Measurements from ENCODE around the gene SH3PXD2A. TPM values are rescaled to one million over a fixed set of nuclear protein-coding genes. Genes with fewer than 3 reads are reported as not detected.

SH3PXD2A gene
- total and polyA plus RNA-seq, 10 of the 15 experiments (the other 5 are each of a cell fraction or from before 2014, with no cell fraction given) = 0.63 to 14.0 (median 4.4) TPM

GRCh38 chr10:103549349-103549685 is 306.1 kb downstream of the SH3PXD2A start:
- BruUV-seq (replicated peaks) = no TSS peak
- in situ Hi-C loops (cut with MboI) = no loop called here

More at GRCh38 chr10:103549349-103549685, 306.1 kb downstream of the SH3PXD2A start:
- DNase-seq (ENCODE audit: low read depth, low spot score) (no peak), ATAC-seq (no peak), FAIRE-seq (no peak)
- TF ChIP-seq RUNX3 (IDR thresholded peaks at IDR 0.05; ENCODE audit: low read length) = no peak
- TF ChIP-seq, protein P1, sequence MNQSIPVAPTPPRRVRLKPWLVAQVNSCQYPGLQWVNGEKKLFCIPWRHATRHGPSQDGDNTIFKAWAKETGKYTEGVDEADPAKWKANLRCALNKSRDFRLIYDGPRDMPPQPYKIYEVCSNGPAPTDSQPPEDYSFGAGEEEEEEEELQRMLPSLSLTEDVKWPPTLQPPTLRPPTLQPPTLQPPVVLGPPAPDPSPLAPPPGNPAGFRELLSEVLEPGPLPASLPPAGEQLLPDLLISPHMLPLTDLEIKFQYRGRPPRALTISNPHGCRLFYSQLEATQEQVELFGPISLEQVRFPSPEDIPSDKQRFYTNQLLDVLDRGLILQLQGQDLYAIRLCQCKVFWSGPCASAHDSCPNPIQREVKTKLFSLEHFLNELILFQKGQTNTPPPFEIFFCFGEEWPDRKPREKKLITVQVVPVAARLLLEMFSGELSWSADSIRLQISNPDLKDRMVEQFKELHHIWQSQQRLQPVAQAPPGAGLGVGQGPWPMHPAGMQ (IDR thresholded peaks at IDR 0.05; ENCODE audit: borderline replicate concordance) = no peak
- no peak for TF ChIP-seq CBX3 (IDR thresholded peaks at IDR 0.05; ENCODE audit: borderline replicate concordance, low read depth)
- no peak for TF ChIP-seq PBX3 (IDR thresholded peaks at IDR 0.05; ENCODE audit: insufficient replicate concordance, low read depth, low read length)
- TF ChIP-seq CREB1 (IDR thresholded peaks at IDR 0.05; ENCODE audit: low read depth) = no peak
- no peaks in the 10 kb centered on the region for H3K79me2 ChIP-seq (ENCODE audit: control insufficient read depth, insufficient read depth, low read length)
- ChIA-PET CTCF (no interaction called here), SMC1A (ENCODE audit: uncharacterized antibody, unreplicated experiment) (no interaction called here), RAD21 (ENCODE audit: unreplicated experiment) (no interaction called here), POLR2A (interaction anchor here (1.2 kb wide), 1 partner anchor 10 kb away, joined by 3 read pairs; no protein-coding TSS in a partner anchor)
- WGBS (ENCODE audit: insufficient coverage, insufficient replicate concordance, low lambda C conversion rate, missing lambda C conversion rate) = 60% methylated on average over 2 of the region's 3 CpGs
- no peak overlapping the region for H3K4me2 ChIP-seq (ENCODE audit: control insufficient read depth, insufficient read depth)
- H3K4me1 ChIP-seq (ENCODE audit: control insufficient read depth, insufficient read depth, low read length) = peaks cover 6% of the 10 kb centered on the region
- H3K27ac ChIP-seq (ENCODE audit: control insufficient read depth, insufficient read depth) = no peak overlapping the region
- no peaks in the 10 kb centered on the region for H3K36me3 ChIP-seq (ENCODE audit: control insufficient read depth in 2 of 2, insufficient read depth in 2 of 2, low read length in 1 of 2)
- intact Hi-C loops (cut with micrococcal nuclease; ENCODE audit: unreplicated experiment) = no loop called here
- H3K4me3 ChIP-seq = no peak overlapping the region
- H3K27me3 ChIP-seq (replicated peaks in 1 of 2; ENCODE audit: control insufficient read depth in 2 of 2, insufficient read depth in 2 of 2, low read length in 1 of 2) = peaks cover 0 to 3% of the 10 kb centered on the region in 2 experiments; a peak in 3 of 4 replicates
- H3K9me3 ChIP-seq (replicated peaks; ENCODE audit: control insufficient read depth, insufficient read depth, low read length) = no peaks in the 10 kb centered on the region
- H4K20me1 ChIP-seq (ENCODE audit: control insufficient read depth, insufficient read depth) = no peaks in the 10 kb centered on the region
- H2AFZ ChIP-seq (ENCODE audit: control insufficient read depth, low read depth, low read length) = no peak overlapping the region
- no peak overlapping the region for H3K9ac ChIP-seq (ENCODE audit: control insufficient read depth, insufficient read depth, low read length)

Data from GM12878 (cell line).